Smooth muscle cell of the brain vasculature (primary cell): ENCODE data around the gene KIR2DL3.
"Not testable (repeated sequence)": the region's sequence is repeated elsewhere in the genome, so short reads cannot be mapped to it uniquely, and the experiment has no call there.

Source experiments
- DNase-seq: peaks from one replicate; pipeline ENCODE4 v3.0.0-alpha.2; 2012; ENCODE audit warnings: low read depth, low spot score

KIR2DL3 gene

DNA sequence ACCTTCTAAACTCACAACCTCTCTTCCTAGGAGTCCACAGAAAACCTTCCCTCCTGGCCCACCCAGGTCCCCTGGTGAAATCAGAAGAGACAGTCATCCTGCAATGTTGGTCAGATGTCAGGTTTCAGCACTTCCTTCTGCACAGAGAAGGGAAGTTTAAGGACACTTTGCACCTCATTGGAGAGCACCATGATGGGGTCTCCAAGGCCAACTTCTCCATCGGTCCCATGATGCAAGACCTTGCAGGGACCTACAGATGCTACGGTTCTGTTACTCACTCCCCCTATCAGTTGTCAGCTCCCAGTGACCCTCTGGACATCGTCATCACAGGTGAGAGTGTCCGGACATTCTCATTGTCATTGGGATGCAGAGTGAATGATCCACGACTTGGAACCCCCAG is 3.6 kb downstream of the KIR2DL3 start:
- not testable (repeated sequence) for DNase-seq

DNA sequence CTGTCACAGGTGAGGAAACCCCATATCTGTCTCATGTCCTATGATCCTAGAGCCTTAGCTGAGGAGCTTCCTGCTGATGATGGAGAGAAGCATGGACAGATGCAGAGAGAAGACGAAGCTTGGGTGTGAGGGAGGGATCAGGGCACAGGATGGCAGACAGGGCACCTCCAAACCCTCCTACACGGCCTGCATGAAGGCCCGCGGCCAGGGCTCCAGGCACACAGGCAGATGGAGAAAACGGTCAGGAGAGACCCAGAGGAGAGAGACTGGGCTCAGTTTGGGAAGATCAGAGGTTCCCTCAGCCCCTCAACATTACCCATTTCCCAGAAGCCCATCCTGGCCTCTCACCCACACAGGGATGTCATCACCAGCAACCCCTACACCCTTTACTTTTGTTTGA is 5.8 kb downstream of the KIR2DL3 start:
- DNase-seq: not testable (repeated sequence)

DNA sequence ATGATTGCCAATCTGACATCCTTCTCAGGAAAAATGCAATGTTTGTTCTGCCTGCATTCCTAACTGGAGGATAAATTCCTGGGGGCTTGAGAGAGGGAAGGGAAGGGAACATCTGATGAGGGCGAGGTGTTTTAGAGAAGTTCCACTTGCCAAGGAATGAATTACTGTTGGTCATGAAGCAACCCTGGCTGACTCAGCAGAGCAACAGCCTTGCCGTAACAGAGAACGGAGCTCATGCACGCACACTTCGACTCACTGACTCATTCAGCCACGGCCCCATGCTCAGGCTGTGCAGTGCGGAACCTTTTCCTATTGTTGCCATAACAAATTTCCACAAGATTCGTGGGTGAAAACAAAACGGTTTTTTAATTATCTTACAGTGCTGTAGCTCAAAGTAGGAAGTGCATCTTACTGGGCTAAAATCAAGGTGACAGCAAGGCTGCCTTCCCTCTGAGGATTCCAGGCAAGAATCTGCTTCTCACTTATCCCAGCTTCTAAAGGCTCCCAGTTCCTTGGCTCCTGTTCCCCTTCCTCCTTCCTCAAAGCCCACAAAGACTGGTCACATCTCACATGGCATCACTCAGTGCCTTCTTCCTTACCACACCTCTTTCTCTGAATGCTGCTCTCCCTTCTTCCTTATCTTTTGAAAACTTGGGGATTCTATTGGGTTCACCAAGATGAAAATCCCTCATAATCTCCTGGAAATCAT is 9.5 kb downstream of the KIR2DL3 start:
- DNase-seq: not testable (repeated sequence)

DNA sequence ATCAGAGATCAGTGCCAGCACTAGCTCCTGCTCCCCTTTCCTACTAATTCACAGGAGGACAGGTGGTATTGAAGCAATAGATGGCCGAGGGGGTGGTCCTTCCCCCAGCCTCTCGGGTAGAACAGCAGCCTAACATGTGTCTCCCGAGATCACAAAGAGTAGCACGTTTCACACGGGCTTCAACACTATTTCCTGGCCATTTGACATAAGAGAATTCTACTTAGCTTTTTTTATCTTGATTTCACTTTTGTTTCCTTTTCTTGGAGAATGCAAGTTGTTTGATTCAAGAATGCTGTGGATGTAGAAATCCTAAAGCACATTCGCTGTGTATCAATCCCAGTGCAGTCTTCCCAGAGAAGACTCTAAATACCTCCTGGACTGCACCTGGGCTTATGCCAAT is 12.0 kb downstream of the KIR2DL3 start:
- DNase-seq: not testable (repeated sequence)

DNA sequence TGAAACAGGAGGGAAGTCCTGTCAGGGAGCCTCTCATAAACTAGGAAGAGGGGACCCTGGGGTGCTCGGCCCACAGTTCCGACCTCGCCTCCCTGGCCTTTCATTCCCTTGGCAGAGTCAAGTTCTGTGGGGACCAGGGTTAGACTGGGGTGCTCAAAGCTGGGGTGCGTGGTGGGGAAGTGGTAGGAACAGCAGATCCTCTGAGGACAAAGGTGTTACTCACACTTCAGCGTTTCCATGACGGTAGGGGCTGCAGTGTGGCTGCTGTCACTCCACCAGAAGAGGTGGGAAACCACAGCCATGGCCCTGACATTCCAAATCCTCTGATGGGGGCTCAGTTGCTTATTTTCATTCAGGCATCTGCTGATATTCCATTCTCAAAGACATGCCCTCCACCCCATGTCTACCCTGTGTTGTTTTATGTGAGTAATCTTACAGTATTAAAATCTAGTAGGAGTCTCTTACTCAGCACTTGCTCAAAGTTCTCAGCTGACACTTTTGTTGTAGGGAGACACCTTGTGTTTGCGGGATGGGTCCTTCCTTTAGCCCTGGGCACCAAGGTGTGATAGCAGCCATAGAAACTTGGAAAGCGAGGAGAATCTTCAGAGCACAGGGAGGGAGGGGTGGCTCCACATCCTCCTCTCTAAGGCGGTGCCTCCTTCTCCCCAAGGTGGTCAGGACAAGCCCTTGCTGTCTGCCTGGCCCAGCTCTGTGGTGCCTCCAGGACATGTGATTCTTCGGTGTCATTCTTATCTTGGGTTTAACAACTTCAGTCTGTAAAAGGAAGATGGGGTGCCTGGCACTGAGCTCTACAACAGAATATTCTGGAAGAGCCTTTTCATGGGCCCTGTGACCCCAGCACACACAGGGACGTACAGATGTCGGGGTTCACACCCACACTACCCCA is 18.1 kb downstream of the KIR2DL3 start:
- not testable (repeated sequence) for DNase-seq

DNA sequence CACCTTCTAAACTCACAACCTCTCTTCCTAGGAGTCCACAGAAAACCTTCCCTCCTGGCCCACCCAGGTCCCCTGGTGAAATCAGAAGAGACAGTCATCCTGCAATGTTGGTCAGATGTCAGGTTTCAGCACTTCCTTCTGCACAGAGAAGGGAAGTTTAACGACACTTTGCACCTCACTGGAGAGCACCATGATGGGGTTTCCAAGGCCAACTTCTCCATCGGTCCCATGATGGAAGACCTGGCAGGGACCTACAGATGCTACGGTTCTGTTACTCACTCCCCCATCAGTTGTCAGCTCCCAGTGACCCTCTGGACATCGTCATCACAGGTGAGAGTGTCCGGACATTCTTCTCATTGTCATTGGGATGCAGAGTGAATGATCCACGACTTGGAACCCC is 20.3 kb downstream of the KIR2DL3 start:
- DNase-seq: not testable (repeated sequence)

DNA sequence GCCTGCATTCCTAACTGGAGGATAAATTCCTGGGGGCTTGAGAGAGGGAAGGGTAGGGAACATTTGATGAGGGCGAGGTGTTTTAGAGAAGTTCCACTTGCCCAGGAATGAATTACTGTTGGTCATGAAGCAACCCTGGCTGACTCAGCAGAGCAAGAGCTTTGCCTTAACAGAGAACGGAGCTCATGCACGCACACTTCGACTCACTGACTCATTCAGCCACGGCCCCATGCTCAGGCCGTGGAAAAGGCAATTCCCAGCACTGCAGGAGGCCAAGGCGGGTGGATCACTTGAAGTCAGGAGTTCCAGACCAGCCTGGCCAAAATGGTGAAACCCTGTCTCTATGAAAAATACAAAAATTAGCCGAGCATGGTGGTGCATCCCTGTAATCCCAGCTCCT is 25.9 kb downstream of the KIR2DL3 start:
- not testable (repeated sequence) for DNase-seq

DNA sequence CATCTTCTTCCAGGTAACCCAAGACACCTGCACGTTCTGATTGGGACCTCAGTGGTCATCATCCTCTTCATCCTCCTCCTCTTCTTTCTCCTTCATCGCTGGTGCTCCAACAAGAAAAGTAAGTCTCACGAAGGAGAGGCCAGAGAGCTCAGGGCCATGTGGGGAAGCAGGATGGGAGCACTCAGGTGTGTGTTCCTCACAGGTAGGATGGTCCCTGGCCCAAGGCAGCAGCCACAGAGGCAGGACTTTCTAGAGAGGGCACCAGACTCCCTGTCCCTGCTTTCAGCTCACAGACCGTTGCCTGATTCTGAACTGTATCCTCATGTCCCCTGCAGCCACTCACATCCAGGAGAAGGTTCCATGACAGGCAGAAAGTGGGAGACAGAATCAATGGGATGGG is 28.2 kb downstream of the KIR2DL3 start:
- not testable (repeated sequence) for DNase-seq

DNA sequence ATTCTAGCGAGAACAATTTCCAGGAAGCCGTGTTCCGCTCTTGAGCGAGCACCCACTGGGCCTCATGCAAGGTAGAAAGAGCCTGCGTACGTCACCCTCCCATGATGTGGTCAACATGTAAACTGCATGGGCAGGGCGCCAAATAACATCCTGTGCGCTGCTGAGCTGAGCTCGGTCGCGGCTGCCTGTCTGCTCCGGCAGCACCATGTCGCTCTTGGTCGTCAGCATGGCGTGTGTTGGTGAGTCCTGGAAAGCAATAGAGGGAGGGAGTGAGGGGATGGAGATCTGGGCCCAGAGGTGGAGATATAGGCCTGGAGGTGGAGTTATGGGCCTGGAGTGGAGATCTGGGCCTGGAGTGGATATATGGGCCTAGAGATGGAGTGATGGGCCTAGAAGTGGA is 31.3 kb downstream of the KIR2DL3 start, which contains the start of gene KIR2DL1:
Gene KIR2DL1 (plus strand): TSS at position 148 of the 400 bp plus-strand sequence. CDS start 58 bp downstream, at position 206.
- DNase-seq: not testable (repeated sequence)

DNA sequence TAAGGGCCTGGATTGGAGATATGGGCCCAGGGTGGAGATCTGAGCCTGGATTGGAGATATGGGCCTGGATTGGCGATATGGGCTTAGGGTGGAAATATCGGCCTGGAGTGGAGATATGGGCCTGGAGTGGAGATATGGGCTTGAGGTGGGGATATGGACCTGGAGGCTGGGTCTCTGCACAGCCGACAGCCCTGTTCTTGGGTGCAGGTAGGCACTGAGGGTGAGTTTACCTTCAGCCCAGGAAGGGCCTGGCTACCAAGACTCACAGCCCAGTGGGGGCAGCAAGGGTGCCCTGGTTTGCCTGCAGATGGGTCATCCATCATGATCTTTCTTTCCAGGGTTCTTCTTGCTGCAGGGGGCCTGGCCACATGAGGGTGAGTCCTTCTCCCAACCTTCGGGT is 32.2 kb downstream of the KIR2DL3 start:
- DNase-seq: not testable (repeated sequence)

DNA sequence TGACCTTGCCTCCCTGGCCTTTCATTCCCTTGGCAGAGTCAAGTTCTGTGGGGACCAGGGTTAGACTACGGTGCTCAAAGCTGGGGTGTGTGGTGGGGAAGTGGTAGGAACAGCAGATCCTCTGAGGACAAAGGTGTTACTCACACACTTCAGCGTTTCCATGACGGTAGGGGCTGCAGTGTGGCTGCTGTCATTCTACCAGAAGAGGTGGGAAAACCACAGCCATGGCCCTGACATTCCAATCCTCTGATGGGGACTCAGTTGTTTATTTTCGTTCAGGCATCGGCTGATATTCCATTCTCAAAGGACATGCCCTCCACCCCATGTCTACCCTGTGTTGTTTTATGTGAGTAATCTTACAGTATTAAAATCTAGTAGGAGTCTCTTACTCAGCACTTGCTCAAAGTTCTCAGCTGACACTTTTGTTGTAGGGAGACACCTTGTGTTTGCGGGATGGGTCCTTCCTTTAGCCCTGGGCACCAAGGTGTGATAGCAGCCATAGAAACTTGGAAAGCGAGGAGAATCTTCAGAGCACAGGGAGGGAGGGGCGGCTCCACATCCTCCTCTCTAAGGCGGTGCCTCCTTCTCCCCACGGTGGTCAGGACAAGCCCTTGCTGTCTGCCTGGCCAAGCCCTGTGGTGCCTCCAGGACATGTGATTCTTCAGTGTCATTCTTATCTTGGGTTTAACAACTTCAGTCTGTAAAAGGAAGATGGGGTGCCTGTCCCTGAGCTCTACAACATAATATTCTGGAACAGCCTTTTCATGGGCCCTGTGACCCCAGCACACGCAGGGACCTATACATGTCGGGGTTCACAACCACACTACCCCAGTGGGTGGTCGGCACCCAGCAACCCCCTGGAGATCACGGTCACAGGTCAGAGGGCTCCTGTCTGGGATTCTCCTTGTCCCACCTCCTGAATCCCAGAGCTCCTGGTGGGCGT is 33.0 kb downstream of the KIR2DL3 start:
- not testable (repeated sequence) for DNase-seq

DNA sequence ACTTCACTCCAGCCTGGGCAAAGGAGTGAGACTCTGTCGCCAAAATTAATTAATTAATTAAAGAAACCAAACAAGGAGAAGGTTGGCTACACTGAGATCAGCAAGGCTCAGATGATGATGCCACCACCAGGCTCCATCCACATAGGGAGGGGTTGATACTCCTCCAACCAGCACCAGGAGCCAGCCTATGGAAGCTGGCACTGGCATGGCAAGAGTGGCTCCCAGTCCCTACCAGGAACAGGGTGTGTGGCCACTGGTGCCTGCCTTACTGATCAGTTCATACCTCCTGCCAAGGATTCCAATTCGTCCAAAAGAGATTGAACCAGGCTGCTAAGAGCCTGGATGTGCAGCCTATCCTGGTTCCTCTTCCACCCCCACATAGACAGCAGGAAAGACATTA is 34.4 kb downstream of the KIR2DL3 start:
- not testable (repeated sequence) for DNase-seq

DNA sequence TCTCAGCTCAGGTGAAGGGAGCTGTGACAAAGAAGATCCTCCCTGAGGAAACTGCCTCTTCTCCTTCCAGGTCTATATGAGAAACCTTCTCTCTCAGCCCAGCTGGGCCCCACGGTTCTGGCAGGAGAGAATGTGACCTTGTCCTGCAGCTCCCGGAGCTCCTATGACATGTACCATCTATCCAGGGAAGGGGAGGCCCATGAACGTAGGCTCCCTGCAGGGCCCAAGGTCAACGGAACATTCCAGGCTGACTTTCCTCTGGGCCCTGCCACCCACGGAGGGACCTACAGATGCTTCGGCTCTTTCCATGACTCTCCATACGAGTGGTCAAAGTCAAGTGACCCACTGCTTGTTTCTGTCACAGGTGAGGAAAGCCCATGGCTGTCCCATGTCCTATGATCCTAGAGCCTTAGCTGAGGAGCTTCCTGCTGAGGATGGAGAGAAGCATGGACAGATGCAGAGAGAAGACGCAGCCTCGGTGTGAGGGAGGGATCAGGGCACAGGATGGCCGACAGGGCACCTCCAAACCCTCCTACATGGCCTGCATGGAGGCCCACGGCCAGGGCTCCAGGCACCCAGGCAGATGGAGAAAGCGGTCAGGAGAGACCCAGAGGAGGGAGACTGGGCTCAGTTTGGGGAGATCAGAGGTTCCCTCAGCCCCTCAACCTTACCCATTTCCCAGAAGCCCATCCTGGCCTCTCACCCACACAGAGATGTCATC is 36.9 kb downstream of the KIR2DL3 start:
- DNase-seq: not testable (repeated sequence)

DNA sequence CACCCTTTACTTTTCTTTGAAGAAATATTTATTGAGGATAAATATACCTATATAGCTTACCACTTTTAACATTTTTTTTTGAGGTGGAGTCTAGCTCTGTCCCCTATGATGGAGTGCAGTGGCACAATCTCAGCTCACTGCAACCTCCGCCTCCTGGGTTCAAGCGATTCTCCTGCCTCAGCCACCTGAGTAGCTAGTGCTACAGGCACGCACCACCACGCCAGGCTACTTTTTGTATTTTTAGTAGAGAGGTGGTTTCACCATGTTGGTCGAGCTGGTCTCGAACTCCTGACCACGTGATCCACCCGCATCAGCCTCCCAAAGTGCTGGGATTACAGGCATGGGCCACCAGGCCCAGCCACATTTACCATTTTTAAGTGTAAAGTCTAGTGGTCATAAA is 37.5 kb downstream of the KIR2DL3 start:
- DNase-seq: not testable (repeated sequence)

DNA sequence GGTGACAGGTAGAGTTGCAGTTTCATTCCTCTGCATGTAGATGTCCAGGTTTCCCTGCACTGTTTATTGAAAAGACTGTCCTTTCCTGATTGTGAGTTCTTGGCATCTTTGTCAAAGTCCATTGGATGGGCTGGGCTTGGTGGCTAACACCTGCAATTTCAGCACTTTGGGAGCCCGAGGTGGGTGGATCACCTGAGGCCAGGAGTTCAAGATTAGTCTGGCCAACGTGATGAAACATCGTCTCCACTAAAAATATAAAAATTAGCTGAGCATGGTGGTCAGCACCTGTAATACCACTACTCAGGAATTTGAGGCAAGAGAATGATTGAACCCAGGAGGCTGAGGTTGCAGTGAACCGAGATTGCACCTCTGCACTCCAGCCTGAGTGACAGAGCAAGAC is 39.5 kb downstream of the KIR2DL3 start:
- DNase-seq: not testable (repeated sequence)

DNA sequence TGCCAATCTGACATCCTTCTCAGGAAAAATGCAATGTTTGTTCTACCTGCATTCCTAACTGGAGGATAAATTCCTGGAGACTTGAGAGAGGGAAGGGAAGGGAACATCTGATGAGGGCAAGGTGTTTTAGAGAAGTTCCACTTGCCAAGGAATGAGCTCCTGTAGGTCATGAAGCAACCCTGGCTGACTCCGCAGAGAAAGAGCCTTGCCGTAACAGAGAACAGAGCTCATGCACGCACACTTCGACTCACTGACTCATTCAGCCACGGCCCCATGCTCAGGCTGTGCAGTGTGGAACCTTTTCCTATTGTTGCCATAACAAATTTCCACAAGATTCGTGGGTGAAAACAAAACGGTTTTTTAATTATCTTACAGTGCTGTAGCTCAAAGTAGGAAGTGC is 40.6 kb downstream of the KIR2DL3 start:
- not testable (repeated sequence) for DNase-seq

DNA sequence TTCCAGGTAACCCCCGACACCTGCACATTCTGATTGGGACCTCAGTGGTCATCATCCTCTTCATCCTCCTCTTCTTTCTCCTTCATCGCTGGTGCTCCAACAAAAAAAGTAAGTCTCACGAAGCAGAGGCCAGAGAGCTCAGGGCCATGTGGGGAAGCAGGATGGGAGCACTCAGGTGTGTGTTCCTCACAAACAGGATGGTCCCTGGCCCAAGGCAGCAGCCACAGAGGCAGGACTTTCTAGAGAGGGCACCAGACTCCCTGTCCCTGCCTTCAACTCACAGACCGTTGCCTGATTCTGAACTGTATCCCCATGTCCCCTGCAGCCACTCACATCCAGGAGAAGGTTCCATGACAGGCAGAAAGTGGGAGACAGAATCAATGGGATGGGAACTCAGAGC is 44.6 kb downstream of the KIR2DL3 start:
- not testable (repeated sequence) for DNase-seq

DNA sequence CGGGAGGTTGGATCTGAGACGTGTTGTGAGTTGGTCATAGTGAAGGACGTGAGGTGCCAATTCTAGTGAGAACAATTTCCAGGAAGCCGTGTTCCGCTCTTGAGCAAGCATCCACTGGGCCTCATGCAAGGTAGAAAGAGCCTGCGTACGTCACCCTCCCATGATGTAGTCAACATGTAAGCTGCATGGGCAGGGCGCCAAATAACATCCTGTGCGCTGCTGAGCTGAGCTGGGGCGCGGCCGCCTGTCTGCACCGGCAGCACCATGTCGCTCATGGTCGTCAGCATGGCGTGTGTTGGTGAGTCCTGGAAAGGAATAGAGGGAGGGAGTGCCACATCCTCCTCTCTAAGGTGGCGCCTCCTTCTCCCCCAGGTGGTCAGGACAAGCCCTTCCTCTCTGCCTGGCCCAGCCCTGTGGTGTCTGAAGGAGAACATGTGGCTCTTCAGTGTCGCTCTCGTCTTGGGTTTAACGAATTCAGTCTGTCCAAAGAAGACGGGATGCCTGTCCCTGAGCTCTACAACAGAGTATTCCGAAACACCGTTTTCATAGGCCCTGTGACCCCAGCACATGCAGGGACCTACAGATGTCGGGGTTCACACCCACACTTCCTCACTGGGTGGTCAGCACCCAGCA is 47.9 kb downstream of the KIR2DL3 start:
- not testable (repeated sequence) for DNase-seq

DNA sequence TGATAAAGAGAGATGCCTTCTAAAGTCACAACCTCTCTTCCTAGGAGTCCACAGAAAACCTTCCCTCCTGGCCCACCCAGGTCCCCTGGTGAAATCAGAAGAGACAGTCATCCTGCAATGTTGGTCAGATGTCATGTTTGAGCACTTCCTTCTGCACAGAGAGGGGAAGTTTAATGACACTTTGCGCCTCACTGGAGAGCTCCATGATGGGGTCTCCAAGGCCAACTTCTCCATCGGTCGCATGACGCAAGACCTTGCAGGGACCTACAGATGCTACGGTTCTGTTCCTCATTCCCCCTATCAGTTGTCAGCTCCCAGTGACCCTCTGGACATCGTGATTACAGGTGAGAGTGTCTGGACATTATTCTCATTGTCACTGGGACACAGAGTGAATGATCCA is 49.8 kb downstream of the KIR2DL3 start:
- DNase-seq: not testable (repeated sequence)

DNA sequence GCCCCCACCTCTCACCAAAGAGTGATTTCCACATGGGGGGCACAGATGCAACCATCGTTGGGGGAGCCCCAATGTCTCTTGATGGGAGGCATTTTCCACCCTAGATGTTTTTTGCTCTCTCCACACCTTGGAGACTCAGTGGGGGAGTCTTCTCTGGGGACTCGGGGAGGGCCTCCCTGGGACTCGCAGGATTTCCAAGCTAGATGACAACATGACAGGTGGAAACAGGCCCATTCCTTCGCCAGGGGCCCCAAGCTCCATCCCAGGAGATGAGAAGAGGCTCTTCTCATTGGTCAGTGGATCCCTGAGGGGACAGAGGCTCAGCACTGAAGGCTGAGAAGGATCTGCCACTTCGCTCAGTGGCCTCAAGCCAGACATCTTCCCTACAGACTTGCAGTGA is 52.4 kb downstream of the KIR2DL3 start:
- no peak for DNase-seq
